HepG2 (cell line): ENCODE measurements around the gene RPL41. TPM values are rescaled to one million over a fixed set of nuclear protein-coding genes. Genes with fewer than 3 reads are reported as not detected.
A peak's percentile ranks its signal among the peaks of the same experiment; 100 is the strongest.

Experiments
- ATAC-seq: fragments of 200-7000 bp; cut with Tn5 transposase; 3 replicates; pipeline ENCODE4 v1.9.1; 2020; ENCODE audit warnings: mild to moderate bottlenecking, moderate library complexity
- BruUV-seq: library from RNA; stranded (reverse); fragments of 400-500 nt; replicated peaks from 2 replicates; lab custom pipeline; 2021; lab: Mats Ljungman, UMichigan
- CTCF ChIA-PET: fragments of 300-600 bp; formaldehyde crosslinking; extraction: SDS; loops from one replicate; lab custom pipeline; 2021; ENCODE audit warnings: low total read pairs, inconsistent platforms, low intra/inter-chr PET ratio; lab: Yijun Ruan, JAX
- POLR2A ChIA-PET: fragments of 350-600 bp; sonication (Branson Sonifier 250); formaldehyde crosslinking; loops from one replicate; lab custom pipeline; 2020; ENCODE audit warnings: antibody characterized with exemption, inconsistent platforms; lab: Yijun Ruan, JAX
- DNase-seq: peaks from one replicate; pipeline ENCODE4 v3.0.0-alpha.2; 2015; ENCODE audit warnings: low spot score
- FAIRE-seq: peaks from 3 replicates; lab custom pipeline; 2011; peaks lifted over from hg19 to GRCh38; lab: Jason Lieb, UNC
- H2AFZ ChIP-seq: one replicate; pipeline ENCODE4 v1.6.1; 2011; ENCODE audit warnings: low read length, inconsistent platforms
- H3K27ac ChIP-seq: fragments of 300-600 bp; 3 replicates; pipeline ENCODE4 v1.8.0; 2011; ENCODE audit warnings: mixed run types, mild to moderate bottlenecking, mixed read lengths, low read length, inconsistent platforms; ENCODE audit not compliant: insufficient read depth; ENCODE audit errors: extremely low read length
- H3K27me3 ChIP-seq, 2 experiments: fragments of 200-600 bp in 1 of 2; 2 replicates in 1 of 2; 3 replicates in 1 of 2; pipeline versions ENCODE4 v1.6.0 to v1.8.0; 2011; ENCODE audit warnings: low read length in 2 of 2, mild to moderate bottlenecking in 2 of 2, moderate library complexity in 2 of 2, inconsistent platforms in 1 of 2; ENCODE audit not compliant: insufficient read depth in 2 of 2, control insufficient read depth in 1 of 2
- H3K36me3 ChIP-seq, 2 experiments: fragments of 200-600 bp in 1 of 2; replicated peaks in 1 of 2; 2 replicates in 1 of 2; 3 replicates in 1 of 2; pipeline versions ENCODE4 v1.5.1 to v1.8.0; 2011; ENCODE audit warnings: low read length in 2 of 2, inconsistent platforms in 1 of 2; ENCODE audit not compliant: insufficient read depth in 2 of 2, control insufficient read depth in 1 of 2
- H3K4me1 ChIP-seq: 2 replicates; pipeline ENCODE4 v1.5.1; 2012; ENCODE audit warnings: low read length, inconsistent platforms; ENCODE audit not compliant: insufficient read depth
- H3K4me2 ChIP-seq: 2 replicates; pipeline ENCODE4 v1.6.0; 2011; ENCODE audit warnings: low read depth, low read length, inconsistent platforms
- H3K4me3 ChIP-seq, 3 experiments: fragments of 200-600 bp in 1 of 3; sonication (generic), shearing (Covaris generic) in 1 of 3; replicated peaks in 1 of 3; 2 replicates each; pipeline ENCODE4 v1.5.1; 2011 to 2016; ENCODE audit warnings: low read length in 3 of 3, inconsistent platforms in 2 of 3, low read depth in 2 of 3, mild to moderate bottlenecking in 2 of 3, control low read depth in 1 of 3, mixed read lengths in 1 of 3; ENCODE audit not compliant: insufficient read depth in 1 of 3
- H3K79me2 ChIP-seq: one replicate; pipeline ENCODE4 v1.6.1; 2011; ENCODE audit warnings: low read length, inconsistent platforms; ENCODE audit not compliant: insufficient read depth
- H3K9ac ChIP-seq: 2 replicates; pipeline ENCODE4 v1.6.0; 2011; ENCODE audit warnings: mild to moderate bottlenecking, low read depth, low read length, inconsistent platforms; ENCODE audit not compliant: insufficient read depth
- H3K9me3 ChIP-seq: 2 replicates; pipeline ENCODE4 v1.5.1; 2012; ENCODE audit warnings: mild to moderate bottlenecking, low read length
- H4K20me1 ChIP-seq: 2 replicates; pipeline ENCODE4 v1.6.0; 2011; ENCODE audit warnings: inconsistent platforms, mild to moderate bottlenecking, low read length, moderate library complexity; ENCODE audit not compliant: insufficient read depth
- GATAD2A ChIP-seq: IDR thresholded peaks from 2 replicates; pipeline ENCODE4 v1.6.1; 2016
- RBFOX2 ChIP-seq: fragments of 200-400 bp; formaldehyde crosslinking; IDR thresholded peaks from 2 replicates; pipeline ENCODE4 v1.6.1; 2017; ENCODE audit warnings: low read depth, mild to moderate bottlenecking, low read length
- RBM22 ChIP-seq: fragments of 200-400 bp; formaldehyde crosslinking; optimal IDR thresholded peaks from 2 replicates; pipeline ENCODE3; 2017; ENCODE audit warnings: mild to moderate bottlenecking, low read length, moderate library complexity
- SMYD3 ChIP-seq: sonication (generic); formaldehyde crosslinking; IDR thresholded peaks from 2 replicates; pipeline ENCODE4 v1.8.1; 2023; ENCODE audit warnings: mild to moderate bottlenecking, missing genetic modification reagents
- SUZ12 ChIP-seq: fragments of 150-350 bp; IDR thresholded peaks from 2 replicates; pipeline ENCODE4 v1.6.1; 2014; ENCODE audit warnings: low read depth, low read length
- TCF7 ChIP-seq: sonication (generic); IDR thresholded peaks from 2 replicates; pipeline ENCODE4 v1.6.1; 2016; ENCODE audit warnings: antibody characterized with exemption, low read depth
- ZNF549 ChIP-seq: sonication (generic); formaldehyde crosslinking; IDR thresholded peaks from 2 replicates; pipeline ENCODE4 v1.5.0; 2020; ENCODE audit warnings: missing genetic modification reagents
- ZNF839 ChIP-seq: sonication (generic); formaldehyde crosslinking; IDR thresholded peaks from 2 replicates; pipeline ENCODE4 v1.4.0; 2020; ENCODE audit warnings: missing genetic modification reagents, mild to moderate bottlenecking, borderline replicate concordance
- WGBS: methylation state at CpG from one replicate; pipeline ENCODE4 v1.1.6; 2017; ENCODE audit warnings: low lambda C conversion rate; 5-methylcytosine and 5-hydroxymethylcytosine counted together
- in situ Hi-C: cut with HindIII; loops from 2 replicates; pipeline ENCODE4 v1.10.0; 2017; ENCODE audit warnings: low pct_unique_long_range_greater_than_20kb; ENCODE audit not compliant: extremely low pct_ligation_motif_present
- intact Hi-C: fragments of 100-400 bp; cut with micrococcal nuclease; formaldehyde crosslinking; loops from one replicate; pipeline ENCODE4 v1.10.0; 2022; ENCODE audit not compliant: unreplicated experiment
- polyA plus RNA-seq, 8 experiments: library from polyadenylated mRNA; depleted of rRNA in 3 of 8; stranded (reverse) in 7 of 8; unstranded in 1 of 8; fragments of >200 nt; fragmentation: Illumina TruSeq in 4 of 8; extraction: Trizol in 4 of 8; gene quantifications; 2 replicates each; pipeline versions ENCODE4 v1.2.1 to v1.2.3, GENCODE V29; 2011 to 2016; ENCODE audit warnings: low read depth in 4 of 8, missing spikeins in 1 of 8, mixed read lengths in 1 of 8; ENCODE audit not compliant: insufficient read depth in 1 of 8
- total RNA-seq, 5 experiments: library from RNA; depleted of rRNA; stranded (reverse); fragments of >200 nt; fragmentation: Illumina TruSeq; extraction: Trizol; gene quantifications; 2 replicates each; pipeline ENCODE4 v1.2.3, GENCODE V29; 2016; ENCODE audit warnings: low read depth in 1 of 5
- TF ChIP-seq, protein P1 (sequence below): IDR thresholded peaks from 2 replicates; pipeline ENCODE4 v1.6.1; 2016; ENCODE audit warnings: mild to moderate bottlenecking, missing biosample characterization, missing genetic modification reagents
- TF ChIP-seq, protein P2 (sequence below): sonication (generic); formaldehyde crosslinking; IDR thresholded peaks from 2 replicates; pipeline ENCODE4 v1.5.1; 2020; ENCODE audit warnings: mild to moderate bottlenecking, missing genetic modification reagents, moderate library complexity
- TF ChIP-seq, protein P3 (sequence below): sonication (generic); formaldehyde crosslinking; IDR thresholded peaks from 2 replicates; pipeline ENCODE4 v1.8.0; 2022; ENCODE audit warnings: missing genetic modification reagents, mild to moderate bottlenecking, moderate library complexity, borderline replicate concordance
- TF ChIP-seq, protein P4 (sequence below): fragments of 450-650 bp; IDR thresholded peaks from 2 replicates; pipeline ENCODE4 v1.6.1; 2016
- TF ChIP-seq, protein P5 (sequence below): sonication (generic); formaldehyde crosslinking; IDR thresholded peaks from 2 replicates; pipeline ENCODE4 v1.4.0; 2020; ENCODE audit warnings: missing genetic modification reagents

RPL41 gene
- total and polyA plus RNA-seq, 2 of the 13 experiments (the other 11 are each of a cell fraction or from before 2014, with no cell fraction given) = 4,012 to 7,670 TPM

DNA sequence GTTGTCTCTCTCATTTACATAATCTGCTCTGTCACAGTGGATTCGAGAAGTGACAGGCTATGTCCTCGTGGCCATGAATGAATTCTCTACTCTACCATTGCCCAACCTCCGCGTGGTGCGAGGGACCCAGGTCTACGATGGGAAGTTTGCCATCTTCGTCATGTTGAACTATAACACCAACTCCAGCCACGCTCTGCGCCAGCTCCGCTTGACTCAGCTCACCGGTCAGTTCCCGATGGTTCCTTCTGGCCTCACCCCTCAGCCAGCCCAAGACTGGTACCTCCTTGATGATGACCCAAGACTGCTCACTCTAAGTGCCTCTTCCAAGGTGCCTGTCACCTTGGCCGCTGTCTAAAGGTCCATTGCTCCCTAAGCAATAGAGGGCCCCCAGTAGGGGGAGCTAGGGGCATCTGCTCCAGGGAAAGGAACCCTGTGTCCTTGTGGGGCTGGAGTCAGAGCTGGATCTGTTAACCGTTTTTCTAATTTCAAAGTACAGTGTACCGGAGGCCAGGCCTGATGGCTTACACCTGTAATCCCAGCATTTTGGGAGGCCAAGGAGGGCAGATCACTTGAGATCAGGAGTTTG, 31.4 kb upstream of the RPL41 start:
- BruUV-seq = no TSS peak
- peaks cover 38% of the 10 kb centered on the region for H3K79me2 ChIP-seq
- H3K27me3 ChIP-seq = no peaks in the 10 kb centered on the region; a peak in 1 of 5 replicates
- H3K4me3 ChIP-seq = no peak overlapping the region
- ChIA-PET CTCF (no interaction called here), POLR2A (interaction anchor here (0.7 to 10.2 kb wide), 4 partner anchors 11 to 33 kb away, joined by 3 to 279 read pairs (median 66); partner anchors contain the start of genes PA2G4, RPL41 and ZC3H10)
- H3K27ac ChIP-seq = peak overlapping the region; percentile 8
- no peak overlapping the region for H2AFZ ChIP-seq
- H3K9me3 ChIP-seq = no peaks in the 10 kb centered on the region
- DNase-seq (no peak), ATAC-seq (no peak), FAIRE-seq (no peak)
- no peak overlapping the region for H3K9ac ChIP-seq
- peaks cover 16% of the 10 kb centered on the region for H4K20me1 ChIP-seq
- intact Hi-C loops = no loop called here
- in situ Hi-C loops = no loop called here
- H3K36me3 ChIP-seq = peaks cover 29 to 59% of the 10 kb centered on the region in 2 experiments
- H3K4me2 ChIP-seq = no peak overlapping the region; the same call in 1 of the 2 replicates
- peaks cover 47% of the 10 kb centered on the region for H3K4me1 ChIP-seq
- 94% methylated on average over 15 of the region's 15 CpGs for WGBS
- TF ChIP-seq, protein P1, sequence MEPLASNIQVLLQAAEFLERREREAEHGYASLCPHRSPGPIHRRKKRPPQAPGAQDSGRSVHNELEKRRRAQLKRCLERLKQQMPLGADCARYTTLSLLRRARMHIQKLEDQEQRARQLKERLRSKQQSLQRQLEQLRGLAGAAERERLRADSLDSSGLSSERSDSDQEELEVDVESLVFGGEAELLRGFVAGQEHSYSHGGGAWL = no peak
- TF ChIP-seq RBM22 (no peak), SUZ12 (no peak), TCF7 (no peak), SMYD3 (CRISPR knock-in tag) (no peak), ZNF549 (CRISPR knock-in tag) (no peak), ZNF839 (CRISPR knock-in tag) (no peak), RBFOX2 (0 out of 2 replicates have a peak, but pooled peaks have one; percentile 42), GATAD2A (CRISPR knock-in tag) (no peak)
- TF ChIP-seq, protein P2, sequence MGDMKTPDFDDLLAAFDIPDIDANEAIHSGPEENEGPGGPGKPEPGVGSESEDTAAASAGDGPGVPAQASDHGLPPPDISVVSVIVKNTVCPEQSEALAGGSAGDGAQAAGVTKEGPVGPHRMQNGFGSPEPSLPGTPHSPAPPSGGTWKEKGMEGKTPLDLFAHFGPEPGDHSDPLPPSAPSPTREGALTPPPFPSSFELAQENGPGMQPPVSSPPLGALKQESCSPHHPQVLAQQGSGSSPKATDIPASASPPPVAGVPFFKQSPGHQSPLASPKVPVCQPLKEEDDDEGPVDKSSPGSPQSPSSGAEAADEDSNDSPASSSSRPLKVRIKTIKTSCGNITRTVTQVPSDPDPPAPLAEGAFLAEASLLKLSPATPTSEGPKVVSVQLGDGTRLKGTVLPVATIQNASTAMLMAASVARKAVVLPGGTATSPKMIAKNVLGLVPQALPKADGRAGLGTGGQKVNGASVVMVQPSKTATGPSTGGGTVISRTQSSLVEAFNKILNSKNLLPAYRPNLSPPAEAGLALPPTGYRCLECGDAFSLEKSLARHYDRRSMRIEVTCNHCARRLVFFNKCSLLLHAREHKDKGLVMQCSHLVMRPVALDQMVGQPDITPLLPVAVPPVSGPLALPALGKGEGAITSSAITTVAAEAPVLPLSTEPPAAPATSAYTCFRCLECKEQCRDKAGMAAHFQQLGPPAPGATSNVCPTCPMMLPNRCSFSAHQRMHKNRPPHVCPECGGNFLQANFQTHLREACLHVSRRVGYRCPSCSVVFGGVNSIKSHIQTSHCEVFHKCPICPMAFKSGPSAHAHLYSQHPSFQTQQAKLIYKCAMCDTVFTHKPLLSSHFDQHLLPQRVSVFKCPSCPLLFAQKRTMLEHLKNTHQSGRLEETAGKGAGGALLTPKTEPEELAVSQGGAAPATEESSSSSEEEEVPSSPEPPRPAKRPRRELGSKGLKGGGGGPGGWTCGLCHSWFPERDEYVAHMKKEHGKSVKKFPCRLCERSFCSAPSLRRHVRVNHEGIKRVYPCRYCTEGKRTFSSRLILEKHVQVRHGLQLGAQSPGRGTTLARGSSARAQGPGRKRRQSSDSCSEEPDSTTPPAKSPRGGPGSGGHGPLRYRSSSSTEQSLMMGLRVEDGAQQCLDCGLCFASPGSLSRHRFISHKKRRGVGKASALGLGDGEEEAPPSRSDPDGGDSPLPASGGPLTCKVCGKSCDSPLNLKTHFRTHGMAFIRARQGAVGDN = peak; percentile 28; the same call in 1 of the 2 replicates
- TF ChIP-seq, protein P3, sequence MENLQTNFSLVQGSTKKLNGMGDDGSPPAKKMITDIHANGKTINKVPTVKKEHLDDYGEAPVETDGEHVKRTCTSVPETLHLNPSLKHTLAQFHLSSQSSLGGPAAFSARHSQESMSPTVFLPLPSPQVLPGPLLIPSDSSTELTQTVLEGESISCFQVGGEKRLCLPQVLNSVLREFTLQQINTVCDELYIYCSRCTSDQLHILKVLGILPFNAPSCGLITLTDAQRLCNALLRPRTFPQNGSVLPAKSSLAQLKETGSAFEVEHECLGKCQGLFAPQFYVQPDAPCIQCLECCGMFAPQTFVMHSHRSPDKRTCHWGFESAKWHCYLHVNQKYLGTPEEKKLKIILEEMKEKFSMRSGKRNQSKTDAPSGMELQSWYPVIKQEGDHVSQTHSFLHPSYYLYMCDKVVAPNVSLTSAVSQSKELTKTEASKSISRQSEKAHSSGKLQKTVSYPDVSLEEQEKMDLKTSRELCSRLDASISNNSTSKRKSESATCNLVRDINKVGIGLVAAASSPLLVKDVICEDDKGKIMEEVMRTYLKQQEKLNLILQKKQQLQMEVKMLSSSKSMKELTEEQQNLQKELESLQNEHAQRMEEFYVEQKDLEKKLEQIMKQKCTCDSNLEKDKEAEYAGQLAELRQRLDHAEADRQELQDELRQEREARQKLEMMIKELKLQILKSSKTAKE (CRISPR knock-in tag) = no peak
- TF ChIP-seq, protein P4, sequence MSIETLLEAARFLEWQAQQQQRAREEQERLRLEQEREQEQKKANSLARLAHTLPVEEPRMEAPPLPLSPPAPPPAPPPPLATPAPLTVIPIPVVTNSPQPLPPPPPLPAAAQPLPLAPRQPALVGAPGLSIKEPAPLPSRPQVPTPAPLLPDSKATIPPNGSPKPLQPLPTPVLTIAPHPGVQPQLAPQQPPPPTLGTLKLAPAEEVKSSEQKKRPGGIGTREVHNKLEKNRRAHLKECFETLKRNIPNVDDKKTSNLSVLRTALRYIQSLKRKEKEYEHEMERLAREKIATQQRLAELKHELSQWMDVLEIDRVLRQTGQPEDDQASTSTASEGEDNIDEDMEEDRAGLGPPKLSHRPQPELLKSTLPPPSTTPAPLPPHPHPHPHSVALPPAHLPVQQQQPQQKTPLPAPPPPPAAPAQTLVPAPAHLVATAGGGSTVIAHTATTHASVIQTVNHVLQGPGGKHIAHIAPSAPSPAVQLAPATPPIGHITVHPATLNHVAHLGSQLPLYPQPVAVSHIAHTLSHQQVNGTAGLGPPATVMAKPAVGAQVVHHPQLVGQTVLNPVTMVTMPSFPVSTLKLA = no peak
- TF ChIP-seq, protein P5, sequence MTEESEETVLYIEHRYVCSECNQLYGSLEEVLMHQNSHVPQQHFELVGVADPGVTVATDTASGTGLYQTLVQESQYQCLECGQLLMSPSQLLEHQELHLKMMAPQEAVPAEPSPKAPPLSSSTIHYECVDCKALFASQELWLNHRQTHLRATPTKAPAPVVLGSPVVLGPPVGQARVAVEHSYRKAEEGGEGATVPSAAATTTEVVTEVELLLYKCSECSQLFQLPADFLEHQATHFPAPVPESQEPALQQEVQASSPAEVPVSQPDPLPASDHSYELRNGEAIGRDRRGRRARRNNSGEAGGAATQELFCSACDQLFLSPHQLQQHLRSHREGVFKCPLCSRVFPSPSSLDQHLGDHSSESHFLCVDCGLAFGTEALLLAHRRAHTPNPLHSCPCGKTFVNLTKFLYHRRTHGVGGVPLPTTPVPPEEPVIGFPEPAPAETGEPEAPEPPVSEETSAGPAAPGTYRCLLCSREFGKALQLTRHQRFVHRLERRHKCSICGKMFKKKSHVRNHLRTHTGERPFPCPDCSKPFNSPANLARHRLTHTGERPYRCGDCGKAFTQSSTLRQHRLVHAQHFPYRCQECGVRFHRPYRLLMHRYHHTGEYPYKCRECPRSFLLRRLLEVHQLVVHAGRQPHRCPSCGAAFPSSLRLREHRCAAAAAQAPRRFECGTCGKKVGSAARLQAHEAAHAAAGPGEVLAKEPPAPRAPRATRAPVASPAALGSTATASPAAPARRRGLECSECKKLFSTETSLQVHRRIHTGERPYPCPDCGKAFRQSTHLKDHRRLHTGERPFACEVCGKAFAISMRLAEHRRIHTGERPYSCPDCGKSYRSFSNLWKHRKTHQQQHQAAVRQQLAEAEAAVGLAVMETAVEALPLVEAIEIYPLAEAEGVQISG (CRISPR knock-in tag) = 0 out of 2 replicates have a peak, but pooled peaks have one; percentile 25
